GM12892 (cell line): ENCODE results near the gene ENDOV.

Source experiments
- POLR2A ChIP-seq: IDR thresholded peaks from 2 replicates; pipeline ENCODE4 v1.6.1; 2011; ENCODE audit warnings: low read depth, low read length, control low read depth
- POLR2AphosphoS5 ChIP-seq: IDR thresholded peaks from 2 replicates; pipeline ENCODE4 v1.6.1; 2011; ENCODE audit warnings: low read depth, low read length, control low read depth

DNA sequence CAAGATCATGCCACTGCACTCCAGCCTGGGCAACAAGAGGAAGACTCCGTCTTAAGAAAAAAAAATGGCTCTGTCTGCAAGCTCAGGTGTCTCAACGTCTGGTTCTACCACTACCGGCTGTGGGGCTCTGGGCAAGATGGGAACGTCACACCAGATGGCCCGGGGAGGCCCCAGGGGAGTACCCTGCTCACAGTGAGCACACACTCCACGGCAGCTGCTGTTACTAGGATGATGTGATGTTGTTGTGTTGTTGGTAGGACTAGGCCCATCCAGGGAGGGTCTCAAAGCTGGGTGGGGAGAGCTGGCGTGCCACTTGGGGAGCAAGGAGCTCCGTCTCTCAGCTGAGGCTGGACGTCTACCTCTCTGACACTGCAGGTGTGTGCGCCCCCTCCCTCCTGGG lies 70.9 kb downstream of the ENDOV start:
- no peak for TF ChIP-seq POLR2A
- TF ChIP-seq POLR2AphosphoS5, result no peak
